Cardiac fibroblast (primary cell): Measurements from ENCODE around the gene ANXA8.
"Not testable (repeated sequence)": the region's sequence is repeated elsewhere in the genome, so short reads cannot be mapped to it uniquely, and the experiment has no call there.

Experiments used
- DNase-seq, 2 donors: peaks; one replicate each; pipeline versions ENCODE4 v3.0.0 to v3.0.0-alpha.2; 2010; ENCODE audit warnings: low read depth in 2 of 2
- H3K4me3 ChIP-seq, 2 donors: replicated peaks in 1 of 2; 1 replicate in 1 of 2; 2 replicates in 1 of 2; pipeline ENCODE4 v1.5.1; 2011; ENCODE audit warnings: low read depth in 2 of 2, low read length in 2 of 2, mild to moderate bottlenecking in 2 of 2, moderate library complexity in 1 of 2
- CTCF ChIP-seq: IDR thresholded peaks from one replicate; pipeline ENCODE4 v1.5.1; 2011; ENCODE audit warnings: low read depth, mild to moderate bottlenecking, low read length, inconsistent platforms

ANXA8 gene

GRCh38 chr10:47468731-47469528 lies 15.0 kb downstream of the ANXA8 start:
- DNase-seq, H3K4me3 ChIP-seq: not testable (repeated sequence)

GRCh38 chr10:47467957-47468356 lies 16.0 kb downstream of the ANXA8 start:
- H3K4me3 ChIP-seq, DNase-seq: not testable (repeated sequence)

GRCh38 chr10:47467458-47467857 lies 16.5 kb downstream of the ANXA8 start:
- not testable (repeated sequence) for DNase-seq, H3K4me3 ChIP-seq

- not testable (repeated sequence) for DNase-seq, H3K4me3 ChIP-seq
Measured at GRCh38 chr10:47465216-47465917, 18.5 kb downstream of the ANXA8 start.

- H3K4me3 ChIP-seq, DNase-seq: not testable (repeated sequence)
Measured at GRCh38 chr10:47462577-47463358, 21.1 kb downstream of the ANXA8 start.

GRCh38 chr10:47461261-47461687 lies 22.6 kb downstream of the ANXA8 start:
- peak; percentile 78 for DNase-seq
- H3K4me3 ChIP-seq: not testable (repeated sequence)

- peak; percentile 74 to 88 for DNase-seq
- TF ChIP-seq CTCF: no peak
- H3K4me3 ChIP-seq: no peak overlapping the region
Measured at GRCh38 chr10:47458466-47459154, 25.3 kb downstream of the ANXA8 start.

- no peak for DNase-seq
- H3K4me3 ChIP-seq: no peak overlapping the region
- TF ChIP-seq CTCF: no peak
Measured at GRCh38 chr10:47457826-47458225, 26.1 kb downstream of the ANXA8 start.

- no peak for DNase-seq
- H3K4me3 ChIP-seq: no peak overlapping the region
- TF ChIP-seq CTCF: no peak
Measured at GRCh38 chr10:47457528-47457820, 26.4 kb downstream of the ANXA8 start.
